Stimulated activated CD8-positive, alpha-beta memory T cell treated with anti-CD3 and anti-CD28 coated beads, Interleukin-12 subunit alpha, Interleukin-12 subunit beta, amount 100 ng/mL, for 4 hours (primary cell): Measurements from ENCODE around the gene TECR.
A peak's percentile ranks its signal among the peaks of the same experiment; 100 is the strongest.
"Not testable (repeated sequence)": the region's sequence is repeated elsewhere in the genome, so short reads cannot be mapped to it uniquely, and the experiment has no call there.

Experiments used
- DNase-seq: peaks from one replicate; pipeline ENCODE4 v3.0.0-alpha.2; 2020; ENCODE audit warnings: low read depth

TECR gene

GRCh38 chr19:14561249-14561648, 31.9 kb downstream of the TECR start:
- no peak for DNase-seq

DNA sequence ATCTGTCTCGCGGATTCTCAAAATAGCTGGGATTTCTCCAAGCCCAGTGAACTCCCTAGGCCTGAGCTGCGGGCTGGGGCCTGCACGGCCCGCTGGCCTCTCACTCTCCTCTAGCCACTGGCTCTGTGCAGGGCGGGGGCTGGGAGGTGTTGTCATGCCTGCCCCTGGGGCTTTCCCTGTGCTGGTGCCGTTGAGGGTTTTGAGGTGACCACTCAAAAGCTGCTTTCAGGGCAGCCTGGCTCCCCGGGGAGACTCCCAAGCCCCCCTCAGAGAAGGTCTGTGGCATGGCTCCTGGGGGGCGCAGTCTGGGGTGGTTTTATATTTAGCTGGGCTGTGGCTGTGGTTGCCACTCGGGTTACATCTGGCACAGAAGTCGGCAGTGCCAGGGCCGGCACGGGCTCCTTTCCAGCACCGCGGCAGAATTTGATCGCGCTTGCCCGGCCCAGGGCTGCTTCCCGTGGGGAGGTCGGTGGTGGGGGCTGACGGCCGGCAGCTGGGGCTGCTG, 32.5 kb downstream of the TECR start:
- DNase-seq: no peak

GRCh38 chr19:14562660-14563589, 33.5 kb downstream of the TECR start:
- DNase-seq: no peak

DNA sequence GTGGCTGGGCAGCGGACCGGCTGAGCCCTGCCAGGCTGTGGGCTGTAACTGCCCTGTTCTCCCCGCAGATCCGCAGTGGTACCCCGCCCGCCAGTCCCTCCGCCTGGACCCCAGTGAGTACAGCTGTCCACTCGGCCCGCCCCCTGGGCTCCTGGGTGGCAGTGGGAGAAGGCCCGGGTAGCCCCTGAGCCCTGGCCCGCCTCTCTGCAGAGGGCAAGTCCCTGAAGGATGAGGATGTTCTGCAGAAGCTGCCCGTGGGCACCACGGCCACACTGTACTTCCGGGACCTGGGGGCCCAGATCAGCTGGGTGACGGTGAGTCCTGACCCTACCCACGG, 34.2 kb downstream of the TECR start:
- DNase-seq: no peak

- no peak for DNase-seq
Observed at GRCh38 chr19:14563989-14564651, 34.7 kb downstream of the TECR start.

DNA sequence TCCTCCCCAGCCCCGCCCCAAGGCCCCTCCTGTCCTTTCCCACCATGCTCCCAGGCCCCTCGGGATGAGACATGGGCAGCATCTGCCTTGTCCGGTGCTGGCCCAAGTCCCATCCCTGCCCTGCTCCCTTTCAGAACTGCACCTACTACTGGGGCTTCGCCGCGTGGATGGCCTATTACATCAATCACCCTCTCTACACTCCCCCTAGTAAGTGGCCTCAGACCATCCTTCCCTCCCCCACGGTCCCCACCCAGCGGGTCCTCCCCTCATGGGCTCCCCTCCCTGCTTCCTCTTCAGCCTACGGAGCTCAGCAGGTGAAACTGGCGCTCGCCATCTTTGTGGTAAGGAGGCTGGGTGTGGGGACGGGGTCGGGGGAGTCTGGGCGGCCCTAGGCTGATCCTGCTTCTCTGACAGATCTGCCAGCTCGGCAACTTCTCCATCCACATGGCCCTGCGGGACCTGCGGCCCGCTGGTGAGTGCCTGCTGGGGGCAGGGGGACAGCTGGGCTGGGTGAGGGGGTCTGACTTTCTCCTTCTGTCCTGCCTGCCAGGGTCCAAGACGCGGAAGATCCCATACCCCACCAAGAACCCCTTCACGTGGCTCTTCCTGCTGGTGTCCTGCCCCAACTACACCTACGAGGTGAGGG, 35.4 kb downstream of the TECR start:
- not testable (repeated sequence) for DNase-seq

DNA sequence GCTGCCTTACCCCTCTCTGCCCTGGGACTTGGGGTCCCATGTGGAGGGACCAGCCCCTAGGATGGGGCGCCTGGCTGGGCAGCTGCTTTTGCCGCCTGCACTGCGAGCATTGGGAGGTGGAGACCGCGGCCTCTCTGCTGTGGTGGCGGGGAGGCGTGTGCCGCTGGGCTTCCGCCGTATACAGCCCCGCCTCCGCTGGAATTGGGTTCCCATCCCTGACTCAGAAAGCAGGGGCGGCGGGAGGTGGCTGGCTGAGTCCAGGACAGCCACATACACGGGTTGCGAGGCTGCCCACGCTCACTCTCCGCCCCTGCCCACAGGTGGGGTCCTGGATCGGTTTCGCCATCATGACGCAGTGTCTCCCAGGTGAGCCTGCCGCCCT, 35.9 kb downstream of the TECR start:
- no peak for DNase-seq

DNA sequence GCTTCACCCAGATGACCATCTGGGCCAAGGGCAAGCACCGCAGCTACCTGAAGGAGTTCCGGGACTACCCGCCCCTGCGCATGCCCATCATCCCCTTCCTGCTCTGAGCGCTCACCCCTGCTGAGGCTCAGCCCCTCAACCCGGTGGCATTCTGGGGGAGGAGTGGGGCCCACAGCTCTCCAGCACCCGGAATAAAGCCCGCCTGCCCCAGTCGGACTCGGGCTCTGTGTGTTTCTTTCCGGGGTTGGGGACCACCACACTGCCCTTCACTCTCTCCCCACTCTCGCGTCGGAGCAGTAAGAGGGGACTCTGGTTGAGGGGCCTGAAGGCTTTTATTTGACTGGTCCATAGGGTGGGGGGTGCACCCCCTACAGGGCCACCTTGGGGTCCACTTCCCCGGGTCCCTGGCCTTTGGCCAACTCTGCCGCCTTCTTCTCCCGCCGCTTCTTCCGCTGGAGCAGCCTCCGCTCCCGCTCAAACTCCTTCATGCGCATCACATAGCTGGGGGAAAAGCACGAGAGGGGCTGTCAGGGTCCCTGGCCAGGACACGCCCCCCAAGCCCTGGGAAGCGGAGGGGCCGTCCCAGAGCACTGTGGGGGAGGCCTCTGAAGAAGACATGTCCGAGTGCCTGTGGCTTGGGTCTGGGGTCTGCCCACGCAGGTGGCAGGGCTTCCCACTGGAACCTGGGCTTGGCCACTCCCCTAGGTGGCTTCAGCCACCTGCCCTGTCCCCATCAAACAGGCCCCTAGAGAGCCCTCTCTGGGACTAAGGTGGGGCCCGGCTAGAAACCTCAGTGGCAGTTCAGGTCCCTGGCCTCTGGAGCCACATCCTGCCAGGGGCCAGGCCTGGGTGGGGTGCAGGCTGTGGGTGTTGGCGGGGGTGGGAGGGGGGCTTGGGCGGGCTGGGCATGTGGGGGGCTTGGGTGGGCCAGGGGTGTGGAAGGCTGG, 36.6 kb downstream of the TECR start:
- DNase-seq: no peak

DNA sequence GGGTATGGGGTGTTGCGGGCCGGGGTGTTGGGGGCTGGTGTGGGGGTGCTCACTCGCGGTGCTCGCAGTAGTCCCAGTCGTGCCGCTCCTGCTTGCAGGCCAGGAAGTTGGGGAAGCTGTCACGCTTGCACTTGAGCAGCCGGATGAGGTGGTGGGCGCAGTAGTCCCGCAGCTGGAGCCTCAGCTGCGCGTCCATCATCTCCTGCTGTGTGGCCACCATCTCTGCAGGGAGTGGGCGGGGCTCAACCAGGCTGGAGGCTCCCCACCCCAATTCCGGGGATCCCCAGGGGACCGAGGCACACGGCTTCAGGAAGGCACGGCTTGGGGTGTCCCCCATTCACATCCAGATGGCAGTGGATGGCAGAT, 37.3 kb downstream of the TECR start:
- no peak for DNase-seq

DNA sequence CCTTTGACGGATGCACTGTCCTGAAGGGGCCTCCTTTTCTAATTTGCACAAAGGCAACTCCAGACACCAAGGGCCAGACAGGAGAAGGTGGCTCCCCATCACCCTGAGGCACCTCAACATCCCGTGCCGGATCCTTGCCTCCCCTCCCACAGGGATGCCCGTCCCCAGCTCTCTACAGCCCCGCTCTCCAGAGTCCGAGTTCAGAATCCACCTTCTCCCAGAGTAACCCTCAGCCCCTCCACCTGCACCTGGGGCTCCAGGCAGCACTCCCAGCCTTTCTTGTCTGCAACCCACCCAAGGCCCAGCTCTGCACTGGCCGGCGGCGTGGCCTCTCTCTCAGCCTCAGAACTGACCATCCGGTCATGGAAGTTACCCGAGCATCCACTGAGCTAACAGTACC, 37.7 kb downstream of the TECR start:
- no peak for DNase-seq

- DNase-seq: no peak
Observed at GRCh38 chr19:14570864-14571527, 41.6 kb downstream of the TECR start.

DNA sequence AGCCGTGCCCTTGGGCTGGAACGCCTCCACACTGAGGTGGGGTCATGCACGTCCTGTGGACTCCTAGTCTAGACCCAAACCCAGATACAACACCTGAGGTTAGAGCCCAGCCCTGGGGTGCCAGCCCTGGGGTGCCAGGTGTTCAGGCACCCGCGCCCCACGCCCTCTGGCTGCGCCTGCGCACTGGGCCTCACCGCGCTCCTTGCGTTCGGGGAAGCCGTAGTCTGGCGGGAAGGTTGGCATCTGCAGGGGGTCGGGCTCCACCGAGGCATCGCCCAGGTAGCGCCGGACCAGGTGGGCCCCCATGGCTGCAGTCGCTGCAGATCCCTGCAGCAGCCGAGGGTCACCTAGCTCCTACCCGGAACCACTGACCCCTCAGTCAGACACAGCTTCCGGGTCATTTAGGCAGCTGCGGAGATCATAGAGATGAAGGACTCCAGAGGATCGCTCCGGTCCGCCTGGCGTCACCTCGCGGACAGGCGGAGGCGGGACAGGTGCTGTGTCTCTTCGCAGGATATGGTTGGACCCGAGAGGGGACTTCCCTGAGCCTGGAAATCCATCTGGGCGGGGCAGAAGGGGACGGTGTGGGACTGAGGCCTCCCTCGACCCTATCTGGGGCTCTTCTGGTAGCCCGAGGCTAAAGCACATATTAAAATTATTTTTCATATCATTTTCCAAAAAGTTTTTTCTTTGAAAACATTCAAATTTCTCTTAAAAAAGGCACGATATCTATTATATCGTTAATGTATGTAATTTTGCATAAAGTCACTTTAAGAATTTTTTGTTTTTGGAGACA, 42.5 kb downstream of the TECR start, which contains the start of gene NDUFB7:
Gene NDUFB7, minus strand, starts transcription at position 372 of the 796 bp plus-strand sequence. Its CDS starts 66 bp downstream, at position 306.
- DNase-seq: peak; percentile 82

DNA sequence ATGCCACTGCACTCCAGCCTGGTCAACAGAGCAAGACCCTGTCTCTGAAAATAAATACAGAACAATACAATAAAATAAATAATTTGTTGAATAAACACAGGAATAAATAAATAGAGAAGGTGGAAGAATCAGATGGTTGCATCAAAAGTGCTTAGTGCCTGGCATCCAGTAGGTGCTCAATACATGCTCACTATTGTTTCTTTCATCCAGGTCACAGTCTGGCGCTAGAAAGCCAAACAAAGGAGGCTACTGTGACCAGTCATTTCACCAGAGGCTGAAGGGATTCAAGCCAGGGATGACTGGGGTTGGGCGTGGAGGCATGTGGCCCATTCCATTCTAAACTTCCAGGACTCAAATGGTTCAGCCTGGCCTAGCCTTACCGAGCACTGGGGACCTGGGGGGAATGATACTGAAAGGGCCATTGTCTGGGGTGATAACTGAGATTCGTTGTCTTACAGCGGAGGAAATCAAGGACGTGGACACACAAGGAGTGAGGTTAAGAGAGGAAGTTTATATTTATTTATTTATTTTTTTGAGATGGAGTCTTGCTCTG, 46.1 kb downstream of the TECR start:
- DNase-seq: no peak

DNA sequence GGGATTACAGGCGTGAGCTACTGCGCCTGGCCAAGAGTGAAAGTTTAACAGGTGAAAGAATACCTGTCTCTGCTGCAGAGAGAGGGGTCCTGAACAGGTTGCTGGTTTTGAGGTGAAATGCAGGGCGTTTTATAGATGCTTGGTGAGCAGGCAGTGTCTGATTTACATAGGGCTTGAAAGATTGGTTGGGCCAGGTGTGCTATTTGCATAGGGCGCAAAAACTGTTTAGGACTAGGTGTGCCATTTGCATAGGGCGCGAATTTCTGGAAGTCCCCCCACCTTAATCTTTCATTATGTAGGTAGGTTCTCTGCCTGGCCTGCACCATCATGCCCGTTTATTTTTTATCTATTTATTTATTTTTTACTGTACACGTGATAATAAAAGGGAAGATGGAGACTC, 47.0 kb downstream of the TECR start:
- DNase-seq: no peak

GRCh38 chr19:14577264-14577663, 47.9 kb downstream of the TECR start:
- DNase-seq: no peak

DNA sequence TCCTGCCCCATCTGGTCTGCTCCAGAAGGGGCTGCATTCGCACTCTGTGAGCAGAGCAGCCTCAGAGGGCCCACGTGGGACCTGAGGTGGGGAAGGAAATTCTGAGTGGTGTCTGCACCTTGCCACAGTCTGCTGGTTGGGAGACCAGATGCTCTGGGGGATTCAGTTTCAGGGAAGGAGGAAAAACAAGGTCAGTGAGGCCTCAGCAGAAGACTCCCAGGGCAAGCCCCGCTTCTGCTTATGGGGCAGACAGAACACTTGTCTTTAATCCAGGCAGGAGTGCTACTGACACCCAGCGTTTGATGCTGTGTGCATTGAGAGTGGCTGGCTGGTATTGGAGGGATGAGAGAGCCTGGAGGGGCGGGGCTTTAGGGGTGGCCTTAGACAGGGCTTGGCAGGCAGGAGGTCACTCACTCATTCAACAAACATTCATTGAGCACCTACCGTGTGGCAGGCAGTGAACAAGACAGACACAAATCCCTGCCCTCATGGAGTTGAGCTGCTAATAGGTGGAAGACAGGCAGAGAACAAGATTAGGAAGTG, 48.6 kb downstream of the TECR start:
- DNase-seq: no peak

- DNase-seq: no peak
Observed at GRCh38 chr19:14580623-14581237, 51.3 kb downstream of the TECR start.

DNA sequence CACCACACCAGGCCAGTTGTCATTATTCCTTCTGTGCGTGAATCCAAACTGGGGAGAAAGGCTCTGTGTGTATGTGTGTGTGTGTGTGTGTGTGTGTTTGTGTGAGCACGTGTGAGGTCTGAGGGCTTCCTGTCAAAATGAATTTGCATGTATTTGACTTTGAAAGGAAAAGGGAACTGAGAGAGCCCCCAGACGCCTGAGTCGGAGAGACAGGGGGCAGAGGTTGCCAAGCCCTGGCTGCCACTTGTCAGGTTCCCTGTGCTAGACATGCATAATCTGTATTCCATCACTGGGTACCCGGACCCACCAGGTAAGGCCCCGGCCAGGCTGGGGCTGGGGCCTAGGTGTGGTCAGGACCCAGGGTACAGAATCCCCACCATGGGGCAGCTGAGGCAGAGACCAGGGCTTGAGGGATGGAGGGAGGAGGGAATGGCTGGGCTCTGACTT, 53.5 kb downstream of the TECR start, which contains the start of gene CLEC17A:
Gene CLEC17A, plus strand, starts transcription at position 191 of the 447 bp plus-strand sequence. Its CDS starts 77 bp downstream, at position 268.
- DNase-seq: no peak

GRCh38 chr19:14584372-14584771, 55.0 kb downstream of the TECR start:
- DNase-seq: not testable (repeated sequence)
